NCI-H1105 (cell line): ENCODE results near the gene SLCO2A1.

Source experiments
- DNase-seq: peaks from one replicate; lab custom pipeline; 2025; lab: John Stamatoyannopoulos, UW

Gene SLCO2A1

DNA sequence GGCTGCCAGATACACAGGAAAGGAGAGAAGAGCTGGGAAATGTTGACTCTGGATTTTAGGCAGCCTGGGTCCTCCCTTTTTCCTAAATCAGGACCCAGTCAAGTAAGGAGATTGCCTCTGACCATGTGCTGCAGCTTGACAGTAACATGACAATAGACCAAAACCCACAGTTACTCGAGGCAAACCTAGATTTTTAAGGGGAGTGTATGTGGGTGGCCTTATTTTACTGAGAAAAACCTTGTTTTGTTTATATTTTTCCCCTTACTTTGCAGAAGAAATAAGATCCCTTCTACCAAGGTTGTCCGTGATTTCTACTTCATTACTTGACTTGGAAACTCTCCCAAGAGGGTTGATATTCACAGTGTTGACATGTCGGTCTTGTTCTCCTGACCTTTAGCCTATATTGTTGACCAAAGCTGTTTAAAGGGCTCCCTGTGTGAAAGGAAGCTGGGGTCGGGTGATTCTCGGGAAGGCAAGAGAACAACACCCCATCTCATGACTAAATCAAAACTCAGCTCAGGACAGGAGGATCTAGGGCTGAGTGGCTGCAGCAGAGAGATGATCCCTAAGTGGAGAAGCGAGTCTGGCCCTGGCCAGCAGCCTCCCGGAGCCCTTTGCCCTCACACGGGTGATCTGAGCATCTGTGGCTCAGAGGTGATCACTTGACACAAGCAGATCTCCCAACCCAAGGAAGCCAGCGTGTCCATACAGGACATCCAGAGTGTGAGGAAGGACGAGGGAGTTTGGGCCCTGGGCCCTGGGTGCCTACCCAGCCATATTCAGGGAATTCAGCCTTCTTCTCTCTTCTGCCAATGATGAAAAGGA is 31.0 kb upstream of the SLCO2A1 start:
- no peak for DNase-seq

DNA sequence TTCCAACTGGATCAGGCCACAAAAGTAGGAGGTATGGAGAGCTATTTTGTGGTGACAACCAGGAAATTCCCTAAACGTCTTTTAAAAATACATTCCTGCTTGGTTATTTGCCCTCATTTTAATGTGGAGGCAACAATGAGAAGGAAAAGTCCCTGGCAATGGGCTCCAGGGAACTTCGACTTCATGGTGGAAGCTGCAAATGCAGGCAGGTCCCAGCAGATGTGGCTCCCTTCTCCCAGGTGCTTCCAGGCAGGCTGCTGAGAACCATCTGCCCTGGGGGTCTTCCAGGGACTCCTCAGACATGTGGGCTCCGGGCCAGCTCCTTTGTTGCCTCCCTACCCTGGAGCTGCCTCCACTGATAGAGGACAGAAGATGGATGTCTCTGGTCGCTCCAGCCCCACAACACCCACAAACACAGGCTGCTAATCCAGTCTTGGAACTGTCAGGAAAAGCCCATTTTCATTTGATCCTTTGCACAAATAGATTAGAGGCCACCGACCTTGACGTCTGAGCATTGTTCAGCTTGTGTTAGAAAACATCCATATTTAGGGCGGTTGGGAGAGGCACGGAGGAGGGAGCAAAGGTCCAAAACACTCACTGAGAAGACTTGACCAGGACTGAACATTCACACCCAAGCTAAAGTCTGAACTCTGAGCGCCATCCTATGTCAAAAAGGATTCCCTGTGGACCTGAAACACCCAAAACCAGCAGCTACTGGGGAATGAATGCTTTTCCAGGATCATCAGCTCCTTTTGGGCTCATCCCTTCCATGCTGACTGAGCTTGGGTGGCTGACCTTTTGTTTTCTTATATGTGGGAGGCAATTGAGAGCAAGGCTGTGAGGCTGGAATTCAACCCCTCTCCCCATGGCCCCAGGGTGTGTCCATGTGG is 30.2 kb upstream of the SLCO2A1 start:
- DNase-seq, result no peak

DNA sequence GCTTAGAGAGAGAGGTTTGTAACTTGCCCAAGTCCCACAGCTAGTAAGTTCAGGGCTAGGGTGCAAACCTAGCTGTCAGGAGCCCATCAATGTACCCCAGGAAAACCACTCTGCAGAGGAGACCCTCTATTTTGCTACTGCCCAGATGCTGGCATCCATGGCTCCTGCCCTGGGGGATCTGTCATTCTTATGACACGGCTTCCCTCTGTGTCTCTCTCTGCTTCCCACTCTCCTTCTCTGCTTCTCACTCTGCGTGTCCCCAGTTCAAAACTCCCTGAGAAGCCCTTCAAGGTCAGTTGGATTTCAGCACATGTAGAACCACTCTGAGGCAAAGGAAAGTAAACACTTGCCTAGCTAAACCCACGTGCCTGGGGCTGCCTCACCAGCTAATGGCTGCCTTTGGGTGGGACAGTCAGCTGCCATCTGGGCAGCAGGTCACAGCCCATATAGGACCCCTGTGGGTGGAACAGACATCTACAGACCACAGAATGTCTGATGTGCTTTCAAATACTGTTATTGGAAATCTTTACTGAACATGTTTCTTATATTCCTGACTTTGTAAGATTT is 29.4 kb upstream of the SLCO2A1 start:
- DNase-seq, result no peak

DNA sequence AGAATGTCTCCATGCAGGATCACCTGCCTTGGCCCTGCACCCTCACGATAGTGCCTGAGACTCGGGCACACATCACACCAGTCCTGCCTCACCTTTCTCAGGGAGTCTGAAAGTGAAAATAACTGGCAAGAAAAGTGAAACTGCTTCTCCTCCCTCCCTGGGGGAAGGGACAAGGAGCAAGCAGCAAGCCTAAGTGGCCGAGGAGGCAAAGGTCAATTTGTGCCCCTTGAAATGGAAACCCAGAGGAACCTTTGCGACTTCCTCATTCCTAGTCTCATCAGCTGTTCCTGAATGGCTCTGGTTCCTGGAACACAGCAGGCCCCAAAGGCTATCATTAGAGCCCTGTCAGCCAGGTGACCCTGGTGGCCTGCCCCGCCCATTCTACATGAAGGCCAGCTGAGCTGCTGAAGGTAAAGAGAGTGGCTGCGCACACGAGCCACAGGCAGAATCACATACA is 28.0 kb upstream of the SLCO2A1 start:
- DNase-seq, result no peak

DNA sequence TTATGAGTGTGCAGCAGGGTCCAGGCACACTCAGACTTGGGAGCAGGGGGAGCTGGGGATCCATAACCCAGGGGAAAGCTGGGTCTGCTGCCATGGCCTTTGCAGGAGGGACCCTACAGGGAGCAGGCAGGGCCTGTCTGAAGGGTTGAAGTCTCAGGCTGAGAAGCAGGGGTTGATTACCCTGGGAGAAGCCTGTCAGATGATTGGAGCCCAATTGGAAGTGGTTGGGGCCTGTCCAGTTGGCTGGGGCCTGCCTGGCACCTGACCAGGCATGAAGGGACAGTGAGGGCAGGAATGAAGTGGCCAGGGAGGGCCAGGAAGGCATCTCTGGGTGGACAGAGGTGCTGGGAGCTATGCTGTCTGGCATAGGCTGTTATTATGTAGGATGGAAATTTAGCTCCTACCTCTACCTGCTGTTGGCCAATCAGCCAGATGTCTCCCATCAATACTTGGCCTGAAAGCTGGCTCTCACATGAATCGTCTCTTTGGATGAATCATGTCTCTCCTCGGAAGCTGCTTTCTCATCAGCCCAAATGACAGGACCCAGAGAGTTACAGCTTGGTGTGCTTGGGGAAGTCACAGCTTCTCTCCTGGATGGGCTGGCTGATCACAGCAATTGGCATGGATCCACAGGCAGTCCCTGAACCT is 27.4 kb upstream of the SLCO2A1 start:
- DNase-seq, result no peak

DNA sequence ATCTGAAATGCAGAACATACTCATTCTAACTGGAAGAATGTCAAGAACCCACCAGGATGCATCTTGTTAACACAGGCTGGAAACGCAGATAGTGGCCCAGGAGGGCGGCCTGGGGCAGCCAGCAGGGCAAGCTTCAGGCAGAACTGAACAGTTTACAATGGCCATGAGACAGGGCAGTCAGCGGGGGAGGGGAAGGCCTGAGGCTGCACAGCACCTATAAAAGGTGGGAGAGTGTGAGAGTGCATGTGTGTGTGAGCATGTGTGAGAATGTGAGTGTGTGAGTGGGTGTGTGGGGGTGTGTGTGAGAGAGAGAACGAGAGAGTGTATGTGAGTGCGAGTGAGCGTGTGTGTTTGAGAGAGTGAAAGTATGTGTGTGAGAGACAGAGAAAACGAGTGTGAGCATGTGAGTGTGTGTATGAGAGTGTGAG is 26.8 kb upstream of the SLCO2A1 start:
- no peak for DNase-seq

DNA sequence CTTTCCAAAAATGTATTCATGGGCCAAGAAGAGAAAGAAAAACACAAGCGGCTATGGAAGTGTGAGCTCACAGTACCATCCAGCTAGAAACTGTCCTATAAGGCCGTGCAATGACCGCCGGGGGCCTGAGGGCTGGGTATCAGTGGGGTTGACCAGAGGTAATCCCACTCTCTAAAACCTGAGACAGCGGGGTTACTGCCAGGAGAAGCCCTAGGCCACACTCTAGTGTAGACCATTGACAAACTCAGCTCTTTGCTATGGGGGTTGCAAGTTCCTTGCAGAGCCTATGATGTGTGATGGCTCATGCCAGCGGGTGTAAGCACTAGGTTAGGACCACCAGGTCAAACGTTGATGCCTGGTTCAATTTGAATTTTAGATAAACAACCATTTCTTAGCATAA is 25.9 kb upstream of the SLCO2A1 start:
- DNase-seq, result no peak

DNA sequence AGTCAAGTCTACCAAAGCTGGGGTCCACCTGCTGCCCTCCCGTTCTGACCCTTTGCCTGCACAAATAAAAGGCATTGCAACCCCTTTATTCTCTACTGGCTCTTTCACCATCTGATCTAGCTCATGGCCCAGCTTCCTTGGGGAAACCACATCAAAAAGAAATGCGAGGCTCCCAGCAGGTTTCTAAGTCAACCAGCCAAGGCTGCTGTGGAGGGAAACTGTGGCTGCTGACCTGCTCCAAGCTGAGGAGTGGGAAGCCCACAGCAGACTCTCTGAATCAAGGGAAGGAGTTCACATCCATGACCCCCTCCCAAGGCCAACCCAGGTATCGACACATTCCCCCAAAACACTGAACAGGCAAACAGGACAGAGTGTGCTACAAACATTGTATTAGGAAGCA is 25.2 kb upstream of the SLCO2A1 start:
- DNase-seq, result no peak

DNA sequence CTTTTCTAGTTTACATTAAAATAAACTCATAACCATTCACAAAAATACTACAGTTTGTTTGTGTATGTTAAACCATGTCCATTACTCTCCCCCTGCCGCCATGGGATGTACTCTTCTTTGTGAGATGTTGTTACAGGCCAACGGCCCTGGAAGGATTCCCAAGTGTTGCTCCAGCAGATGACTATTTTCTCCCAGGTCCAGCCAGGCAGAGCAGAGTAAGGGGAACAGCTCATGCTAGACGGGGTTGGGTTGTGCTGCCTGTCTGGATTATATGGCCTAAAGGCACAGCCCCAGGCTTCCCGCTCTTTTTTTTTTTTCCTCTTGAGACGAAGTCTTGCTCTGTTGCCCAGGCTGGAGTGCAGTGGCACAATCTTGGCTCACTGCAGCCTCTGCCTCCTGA is 24.5 kb upstream of the SLCO2A1 start:
- no peak for DNase-seq

DNA sequence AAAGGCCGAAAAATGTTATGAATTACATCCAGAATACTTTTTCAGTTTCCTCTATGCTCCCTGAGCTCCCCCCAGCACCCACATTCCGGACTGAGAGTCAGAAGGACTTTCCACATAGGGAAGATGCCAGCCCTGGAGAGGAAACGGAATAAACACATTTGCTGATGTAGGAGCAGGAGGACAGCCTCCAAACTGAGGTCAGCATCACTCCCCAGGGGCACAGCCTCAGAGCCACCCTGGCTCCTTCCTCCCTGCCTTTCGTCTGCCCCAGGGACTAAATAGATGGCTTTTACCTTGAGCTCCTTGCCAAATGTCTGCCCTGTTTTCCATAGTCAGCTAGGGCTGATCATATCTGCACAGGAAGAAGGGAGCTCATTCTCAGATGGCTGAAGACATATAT is 22.6 kb upstream of the SLCO2A1 start:
- no peak for DNase-seq

DNA sequence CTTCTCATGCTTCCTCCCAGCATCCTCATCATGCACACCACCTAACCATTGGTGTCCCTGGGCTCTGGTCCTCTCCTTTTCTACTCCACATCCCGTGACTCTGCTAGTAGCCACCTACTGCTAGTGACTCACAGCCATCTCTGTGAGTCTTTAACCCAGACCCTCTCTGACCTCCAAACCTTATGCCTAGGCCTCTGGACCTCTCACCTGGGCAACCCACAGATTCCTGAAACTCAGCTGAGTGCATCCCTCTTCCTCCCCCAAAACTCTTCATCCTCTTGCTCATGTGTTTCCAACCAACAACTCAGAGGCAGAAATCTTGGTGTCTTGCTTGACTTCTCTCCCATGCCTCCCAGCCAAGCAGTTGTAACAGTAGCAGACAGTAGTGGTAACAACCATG is 20.0 kb upstream of the SLCO2A1 start:
- DNase-seq, result no peak

DNA sequence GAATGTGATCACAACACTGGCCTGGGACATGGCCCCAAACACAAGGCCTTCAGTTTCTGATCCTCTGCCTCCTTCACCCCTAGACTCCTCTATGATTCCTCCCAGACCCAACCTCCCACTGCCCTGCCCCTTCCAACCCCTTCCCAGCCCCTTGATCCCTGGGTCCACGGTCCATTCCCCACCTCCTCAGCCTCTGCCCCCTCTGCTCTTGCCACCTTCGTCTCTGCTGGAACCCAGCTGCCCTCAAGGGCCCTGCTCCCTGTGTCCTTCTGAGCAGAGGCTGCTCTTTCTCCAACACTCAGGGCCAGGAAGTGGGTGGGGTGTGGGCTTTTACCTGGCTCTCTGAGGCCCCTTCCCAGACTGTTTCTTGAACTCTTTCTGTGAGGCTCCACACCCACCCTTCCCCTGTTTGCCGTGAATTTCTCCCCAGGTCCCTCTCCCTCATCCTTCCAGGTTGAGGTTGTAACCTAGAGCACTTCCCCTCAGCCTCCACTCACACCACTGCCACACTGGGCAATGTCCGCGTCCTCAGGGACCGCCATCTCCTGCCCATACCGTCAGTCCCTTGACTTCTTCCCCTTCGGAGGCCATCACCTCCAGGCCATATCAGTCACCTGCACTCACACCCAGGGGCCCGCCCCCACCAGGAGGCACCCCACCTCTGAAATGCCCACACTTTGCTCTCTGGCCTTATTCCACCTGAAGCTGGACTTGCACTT is 18.7 kb upstream of the SLCO2A1 start:
- DNase-seq, result no peak

DNA sequence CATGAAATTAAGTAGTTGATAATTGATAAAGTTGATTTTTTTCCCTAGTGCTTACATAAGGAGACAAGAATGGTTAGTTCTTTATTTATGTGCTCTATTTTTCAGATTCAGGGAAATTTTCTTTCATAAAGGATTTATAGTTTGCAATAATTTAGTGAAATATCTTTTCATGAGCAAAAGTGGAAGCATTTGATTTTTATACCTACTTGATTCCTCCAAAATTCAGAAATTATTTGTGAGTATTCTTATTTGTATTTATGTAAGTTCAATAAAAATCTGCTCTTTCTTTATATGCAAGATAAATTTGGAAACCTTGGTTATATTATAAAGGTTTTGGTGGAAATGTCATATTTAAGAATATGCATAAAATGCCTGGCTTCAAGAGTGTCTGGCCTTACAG is 14.7 kb upstream of the SLCO2A1 start:
- no peak for DNase-seq

DNA sequence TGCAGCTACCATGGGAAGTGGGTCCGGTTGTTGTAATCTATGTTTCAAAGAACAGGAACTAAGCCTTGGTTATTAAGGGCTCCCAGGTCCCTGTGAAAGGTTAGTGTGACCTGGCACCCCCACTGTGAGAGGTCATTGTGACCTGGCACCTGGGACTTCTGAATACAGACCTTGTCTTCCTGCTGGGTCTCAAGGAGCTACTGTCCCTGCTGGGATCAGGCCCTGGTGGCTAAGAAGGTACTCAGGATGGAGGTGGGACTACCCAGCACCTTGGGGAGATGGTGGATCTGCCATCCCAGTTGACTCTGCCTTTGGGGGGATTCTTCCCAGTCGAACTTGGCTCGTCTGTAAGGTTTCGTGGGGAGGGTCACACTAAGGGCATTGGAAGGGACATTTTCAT is 10.3 kb upstream of the SLCO2A1 start:
- no peak for DNase-seq

DNA sequence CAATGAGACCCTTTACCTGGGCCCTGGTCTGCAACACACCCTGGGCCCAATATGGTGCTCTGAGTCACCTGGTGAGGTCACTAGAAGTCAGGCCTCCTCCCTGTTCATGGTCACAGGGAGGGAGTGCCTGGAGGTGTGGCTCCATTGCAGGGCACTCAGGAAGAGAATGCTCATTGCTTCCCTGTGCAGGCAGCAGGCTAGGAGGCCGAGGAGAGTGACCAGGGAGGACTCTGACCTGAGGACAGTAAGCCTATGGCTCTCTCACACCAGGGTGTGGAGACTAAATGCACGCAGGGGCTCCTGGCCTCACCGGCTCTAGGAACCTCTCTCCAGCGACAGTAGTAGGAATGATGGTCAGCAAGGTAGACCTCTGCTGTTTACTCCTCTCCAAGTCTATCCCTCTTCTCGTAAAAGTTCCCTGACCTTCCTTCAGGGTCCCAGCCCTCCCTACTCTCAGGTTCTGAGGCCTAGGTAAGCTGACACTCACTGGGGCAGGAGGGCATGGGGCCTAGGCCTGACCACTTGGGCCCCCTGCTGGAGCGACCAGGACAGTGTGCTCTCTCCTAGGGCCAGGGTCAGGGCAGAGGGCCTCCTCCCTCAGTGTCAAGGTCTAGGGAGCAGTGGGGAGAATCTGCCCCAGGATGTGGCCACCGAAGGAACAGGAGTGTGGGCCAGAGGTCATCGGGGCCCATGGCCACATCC is 9.6 kb upstream of the SLCO2A1 start:
- DNase-seq, result no peak

DNA sequence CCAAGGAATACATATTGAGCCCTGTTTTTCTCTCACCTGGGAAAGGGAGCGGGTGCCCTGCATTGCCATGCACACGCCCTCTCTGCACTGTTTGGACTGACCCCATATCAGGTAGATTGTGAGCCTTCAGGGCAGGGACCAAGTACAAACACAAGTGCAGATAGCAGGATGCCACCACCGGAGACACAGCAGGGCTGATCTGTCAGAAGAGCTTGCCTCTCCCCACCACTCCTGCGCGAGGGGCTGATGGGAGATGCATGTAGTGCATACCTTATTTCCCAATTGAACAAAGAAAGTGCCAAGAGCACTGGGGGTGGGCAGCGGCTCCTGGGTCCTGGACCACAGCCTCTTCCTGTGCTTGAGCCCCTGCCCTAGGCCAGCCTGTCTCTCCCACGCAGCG is 9.0 kb upstream of the SLCO2A1 start:
- no peak for DNase-seq

DNA sequence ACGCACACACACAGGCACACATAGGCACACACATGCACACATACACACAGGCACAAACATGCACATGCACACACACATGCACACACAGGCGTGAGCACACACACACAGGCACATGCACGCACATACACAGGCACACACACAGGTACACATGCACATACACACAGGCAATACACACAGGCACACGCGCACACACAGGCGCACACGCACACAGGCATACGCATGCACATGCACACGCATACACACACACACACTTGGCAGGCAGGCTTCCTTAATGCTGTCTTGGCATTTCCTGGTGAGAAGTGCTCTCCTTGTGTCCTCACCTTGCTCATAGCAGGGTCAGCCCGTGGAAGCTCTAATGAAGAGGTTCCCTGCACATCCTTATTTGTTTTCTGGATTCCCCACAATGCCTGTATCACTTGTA is 8.4 kb upstream of the SLCO2A1 start:
- DNase-seq, result no peak

DNA sequence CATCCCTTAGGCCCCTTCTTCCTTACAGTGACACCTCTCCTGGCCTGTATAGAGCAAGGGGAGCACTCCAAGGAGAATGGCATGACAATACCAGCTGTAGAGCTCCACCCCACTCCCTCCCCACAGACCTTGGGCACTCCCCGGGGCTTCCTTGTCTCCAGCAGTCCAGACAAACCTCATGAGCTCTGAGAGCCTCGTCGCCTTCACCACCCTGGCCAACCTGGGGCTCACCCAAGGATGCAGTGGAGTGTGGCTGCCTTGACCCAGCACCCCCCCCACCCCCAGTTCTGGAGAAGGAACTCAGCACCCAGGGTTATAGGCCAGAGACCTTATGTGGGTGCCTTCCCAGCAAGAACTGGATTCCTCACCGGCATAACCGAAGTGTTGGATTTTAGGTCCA is 7.4 kb upstream of the SLCO2A1 start:
- DNase-seq, result no peak

DNA sequence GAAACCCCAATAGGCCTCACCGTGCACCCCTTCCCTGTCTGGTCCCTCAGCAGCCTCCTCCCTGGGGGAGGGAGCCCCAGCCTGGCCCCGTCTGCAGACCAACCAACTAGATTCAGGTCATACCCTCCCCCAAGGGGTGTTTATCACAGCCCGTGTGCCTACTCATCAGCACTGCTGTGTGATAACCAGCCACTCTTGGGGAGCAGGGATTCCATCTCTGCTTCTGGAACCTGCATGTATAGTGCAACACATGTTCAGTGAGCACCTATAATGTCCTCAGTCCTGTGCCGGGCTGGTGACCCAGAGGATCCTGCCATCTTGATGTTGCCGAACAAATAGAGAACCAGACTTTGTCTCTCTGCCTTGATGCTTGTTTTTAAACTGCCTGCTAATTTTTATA is 6.6 kb upstream of the SLCO2A1 start:
- no peak for DNase-seq

DNA sequence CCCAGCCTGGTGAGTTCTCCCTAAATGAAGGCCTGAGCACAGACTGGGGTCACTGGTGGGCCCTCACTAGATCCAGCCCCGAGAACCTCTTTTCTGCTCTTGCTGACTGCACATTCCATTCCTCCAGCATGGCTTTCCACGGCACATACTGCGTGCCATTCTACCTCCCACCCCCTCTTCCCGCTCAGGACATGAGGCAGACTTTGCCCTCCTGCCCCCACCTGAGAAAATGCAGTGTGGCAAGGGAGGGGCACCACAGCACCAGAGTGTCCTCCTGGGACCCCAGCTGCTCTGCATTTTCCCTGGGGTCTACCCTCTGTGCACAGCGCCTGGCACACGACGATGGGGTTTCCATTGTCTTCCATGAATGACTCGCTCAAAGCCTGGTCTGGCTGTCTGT is 6.1 kb upstream of the SLCO2A1 start:
- no peak for DNase-seq
